ENCODE measurements around the gene TRPM8.
A peak's percentile ranks its signal among the peaks of the same experiment; 100 is the strongest.

TRPM8 gene

DNA sequence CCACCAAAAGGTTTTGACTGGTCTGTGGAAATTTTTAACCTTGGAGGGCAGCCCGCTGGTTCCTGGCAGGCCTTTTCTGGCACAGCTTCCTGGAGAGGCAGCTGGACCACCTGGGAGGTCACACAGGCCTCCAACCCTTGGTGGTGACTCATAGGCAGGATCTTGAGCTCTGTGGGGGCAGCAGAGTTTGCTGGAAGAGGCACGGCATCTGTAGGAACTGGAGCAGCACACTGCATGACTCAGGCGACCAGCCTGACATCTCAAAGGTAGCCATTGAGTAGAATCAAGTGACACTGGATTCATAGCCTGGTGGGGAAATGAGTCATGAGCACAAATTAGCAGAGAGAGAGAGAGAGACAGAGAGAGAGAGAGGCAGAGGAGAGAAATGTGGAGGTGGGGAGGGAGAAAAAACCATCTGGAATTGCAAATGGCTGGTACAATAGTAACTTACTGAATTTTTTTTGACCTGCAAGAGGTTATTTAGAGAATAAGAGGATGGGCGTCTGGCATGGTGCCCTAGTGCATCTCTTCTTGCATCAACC lies 57.4 kb downstream of the TRPM8 start:
- DNase-seq (ENCODE audit: low read depth in 2 of 2): no peak

DNA sequence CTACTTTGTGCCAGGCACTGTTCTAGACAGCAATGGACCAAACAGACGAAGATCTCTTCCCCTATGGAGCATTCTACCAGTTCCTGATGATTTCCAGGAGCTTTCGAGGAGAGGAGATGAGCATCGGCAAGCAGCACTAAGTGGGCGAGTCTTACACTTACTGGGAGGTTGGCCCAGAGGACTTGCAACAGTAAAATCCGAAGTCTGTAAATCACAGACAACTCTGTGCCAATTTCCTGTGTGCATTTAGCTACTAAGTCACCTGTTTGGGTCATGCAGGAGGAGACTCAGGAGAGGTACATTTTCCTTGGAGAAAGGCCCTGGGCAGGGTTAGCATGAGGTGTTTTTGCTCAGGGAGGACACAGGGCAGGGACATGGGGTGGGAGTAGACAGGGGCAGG lies 58.9 kb downstream of the TRPM8 start:
- DNase-seq (ENCODE audit: low read depth in 2 of 2): no peak

DNA sequence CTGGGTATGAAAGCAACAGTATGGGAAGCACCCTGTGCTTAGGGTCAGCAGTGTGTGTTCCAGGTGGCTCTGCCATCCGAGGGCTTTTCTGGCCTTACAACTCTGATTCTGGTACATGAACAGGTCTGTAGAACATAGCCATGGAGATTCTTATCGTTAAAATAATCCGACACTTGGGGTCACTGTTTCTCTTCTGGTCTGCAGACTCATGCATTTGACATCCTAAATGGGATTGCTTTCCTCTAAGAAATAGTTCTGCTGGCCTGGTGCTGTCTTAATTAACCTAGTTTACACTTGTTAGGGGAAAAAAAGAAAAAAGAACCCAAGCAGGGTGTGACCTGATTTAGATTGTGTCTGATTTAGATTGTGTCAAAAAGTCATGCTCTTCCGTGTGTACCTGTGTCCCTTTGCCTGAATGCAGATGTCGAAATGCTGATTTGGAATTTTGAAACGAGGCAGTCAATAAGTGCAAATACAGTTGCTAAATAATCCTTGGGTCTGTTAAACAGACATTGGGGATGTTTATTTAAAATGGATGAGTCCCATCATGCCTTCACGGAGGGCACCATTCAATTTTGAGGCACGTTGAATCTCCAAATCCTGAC lies 59.6 kb downstream of the TRPM8 start:
- no peak for DNase-seq (ENCODE audit: low read depth in 2 of 2)

DNA sequence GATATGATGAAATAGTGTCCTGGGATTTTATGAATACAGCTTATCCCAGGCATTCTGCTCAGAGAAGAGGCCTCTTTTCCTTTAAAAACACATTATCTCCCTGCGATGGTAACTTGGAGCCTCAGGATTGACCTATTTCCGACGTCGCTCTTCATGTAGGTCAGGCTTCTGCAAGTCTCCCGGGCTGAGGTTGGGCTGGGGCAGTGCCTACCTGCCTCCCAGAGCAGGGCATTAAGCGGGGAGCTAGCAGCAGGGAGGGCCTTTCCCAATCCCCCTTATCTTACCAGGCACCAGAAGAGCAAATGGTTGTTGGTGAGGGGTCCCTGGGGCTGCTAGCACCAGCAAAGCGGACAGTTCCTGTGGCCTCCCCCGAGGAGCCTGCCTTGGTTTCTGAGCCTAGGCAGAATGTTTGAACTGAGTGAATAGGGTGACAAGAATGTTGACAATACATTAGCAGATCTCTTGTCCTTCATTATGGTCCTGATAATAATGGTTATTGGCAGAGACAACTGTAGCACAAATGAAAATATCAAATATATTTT lies 60.2 kb downstream of the TRPM8 start:
- no peak for DNase-seq (ENCODE audit: low read depth in 2 of 2)

DNA sequence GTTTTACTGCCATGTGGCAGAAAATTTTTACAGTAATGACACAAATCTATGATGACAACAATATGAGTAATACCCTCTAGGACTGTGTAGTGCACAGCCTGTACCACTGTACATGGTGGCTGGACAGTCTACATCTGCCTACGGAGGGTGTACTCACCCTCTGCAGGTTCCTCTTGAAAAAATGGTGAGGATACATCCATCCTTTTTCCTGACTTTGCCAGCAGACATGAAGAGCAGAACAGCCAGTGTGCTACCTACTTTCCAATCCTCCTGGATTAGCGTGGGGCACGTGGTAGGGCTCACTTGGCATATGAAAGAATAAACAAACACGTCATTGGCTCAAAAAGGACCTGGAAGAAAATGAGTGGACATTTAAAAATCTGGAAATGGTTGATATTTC lies 62.6 kb downstream of the TRPM8 start:
- DNase-seq (ENCODE audit: low read depth in 2 of 2): no peak

DNA sequence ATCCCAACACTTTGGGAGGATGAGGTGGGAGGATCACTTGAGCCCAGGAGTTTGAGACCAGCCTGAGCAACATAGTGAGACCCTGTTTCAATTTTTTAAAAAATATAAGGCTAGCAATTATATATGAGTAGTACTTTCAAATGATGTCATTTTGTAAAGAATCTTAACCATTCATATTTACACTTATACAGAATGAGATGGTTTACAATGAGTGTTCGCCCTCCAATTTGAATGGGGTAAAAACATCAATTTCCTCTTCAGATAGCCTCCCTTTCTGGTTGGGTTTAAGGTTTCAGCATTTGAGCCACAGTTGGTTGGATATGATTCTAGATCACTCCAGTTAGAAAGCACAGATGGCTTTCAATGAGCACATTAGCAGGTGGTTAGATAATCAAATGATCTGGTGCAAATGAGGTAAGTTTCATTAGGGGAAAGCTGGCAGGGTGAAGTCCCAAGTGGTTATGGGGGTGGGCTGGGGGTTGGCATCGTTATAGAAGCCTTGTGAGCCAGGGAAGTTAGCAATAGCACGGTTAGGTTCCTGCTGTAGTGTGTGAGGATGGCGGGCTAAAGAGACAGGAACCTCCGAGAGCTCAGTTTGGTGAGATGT lies 63.9 kb downstream of the TRPM8 start:
- no peak for DNase-seq (ENCODE audit: low read depth in 2 of 2)

DNA sequence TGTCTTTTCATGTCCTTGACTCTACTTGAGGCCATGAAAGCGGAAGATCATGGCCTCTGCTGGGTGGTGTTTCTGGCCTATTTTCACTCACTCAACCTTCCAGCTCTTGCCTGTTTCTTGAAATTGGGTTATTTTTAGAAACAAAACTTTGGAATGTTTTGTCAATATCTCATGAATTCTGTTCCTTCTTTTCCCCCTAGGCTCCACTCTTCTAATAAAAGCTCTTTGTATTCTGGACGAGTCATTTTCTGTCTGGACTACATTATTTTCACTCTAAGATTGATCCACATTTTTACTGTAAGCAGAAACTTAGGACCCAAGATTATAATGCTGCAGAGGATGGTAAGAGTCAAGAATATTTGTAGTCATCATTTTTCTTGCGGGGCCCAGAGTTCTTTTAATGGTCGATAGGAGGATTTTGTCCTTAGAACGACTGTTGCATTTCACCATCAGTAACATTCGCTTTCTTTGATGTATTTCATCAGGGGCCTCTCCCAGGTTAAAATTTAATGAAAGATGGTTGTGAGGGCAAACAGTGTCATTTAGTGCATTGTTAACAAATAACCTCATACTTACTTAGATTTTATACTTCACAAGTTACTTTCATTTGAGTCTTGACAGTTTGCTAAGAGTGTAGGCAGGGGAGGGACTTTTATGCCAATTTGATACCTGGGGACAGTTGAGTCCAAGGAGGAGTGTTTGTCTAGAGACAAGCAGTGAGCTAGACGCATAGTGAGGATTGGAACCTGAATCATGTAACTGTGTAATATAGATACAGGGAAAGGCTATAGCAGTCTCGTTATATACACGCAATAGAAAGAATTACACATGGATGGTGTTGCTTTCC lies 64.6 kb downstream of the TRPM8 start:
- DNase-seq (ENCODE audit: low read depth in 2 of 2): no peak

DNA sequence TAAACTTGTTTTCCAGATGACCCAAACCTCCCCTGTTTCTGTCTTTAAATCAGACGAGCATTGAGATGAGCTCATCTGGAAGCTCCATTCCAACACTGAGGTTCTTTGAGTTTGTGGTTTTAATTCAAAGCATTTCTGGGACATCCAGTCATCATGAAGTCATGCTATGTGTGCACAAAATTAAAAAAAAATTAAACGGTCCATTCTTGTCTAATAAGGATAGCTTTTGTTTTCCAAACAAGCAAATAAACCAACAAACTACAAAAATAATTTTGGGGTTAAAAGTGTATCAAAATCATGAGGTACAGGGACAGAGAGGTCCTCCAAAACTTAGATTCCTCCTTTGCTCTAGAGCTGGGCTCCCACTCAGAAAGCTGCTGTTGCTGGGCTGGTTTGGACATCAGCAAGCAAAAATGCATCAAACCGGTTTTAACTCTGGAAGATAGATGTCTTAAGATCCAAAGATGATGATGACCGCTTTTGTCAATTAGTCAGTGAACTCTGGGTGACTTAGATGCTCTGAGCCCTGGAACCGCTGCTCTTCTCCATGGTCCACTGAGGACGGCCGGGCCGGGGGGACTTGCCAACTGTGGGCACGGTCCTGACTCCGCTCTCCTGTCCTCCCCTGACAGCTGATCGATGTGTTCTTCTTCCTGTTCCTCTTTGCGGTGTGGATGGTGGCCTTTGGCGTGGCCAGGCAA lies 65.4 kb downstream of the TRPM8 start:
- DNase-seq (ENCODE audit: low read depth in 2 of 2): no peak

DNA sequence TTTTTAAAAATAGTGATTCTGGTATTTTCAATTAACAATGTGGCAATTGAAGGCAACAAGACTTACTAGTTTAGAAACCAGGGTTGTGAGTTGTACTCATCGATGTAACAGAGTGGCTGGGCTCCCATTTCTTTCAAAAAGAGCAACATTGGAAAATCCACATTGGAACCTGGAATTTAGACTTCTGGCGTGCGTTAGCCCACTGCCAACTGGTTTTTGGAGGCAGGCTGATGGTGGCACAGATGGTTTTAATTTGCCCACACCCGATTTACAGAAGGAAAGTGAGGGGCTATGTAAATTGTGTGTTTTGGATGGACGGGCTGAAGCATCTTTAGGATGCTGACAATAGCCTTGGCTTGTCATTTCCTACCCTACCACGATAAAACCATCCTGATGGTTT lies 66.3 kb downstream of the TRPM8 start:
- DNase-seq (ENCODE audit: low read depth in 2 of 2): no peak

DNA sequence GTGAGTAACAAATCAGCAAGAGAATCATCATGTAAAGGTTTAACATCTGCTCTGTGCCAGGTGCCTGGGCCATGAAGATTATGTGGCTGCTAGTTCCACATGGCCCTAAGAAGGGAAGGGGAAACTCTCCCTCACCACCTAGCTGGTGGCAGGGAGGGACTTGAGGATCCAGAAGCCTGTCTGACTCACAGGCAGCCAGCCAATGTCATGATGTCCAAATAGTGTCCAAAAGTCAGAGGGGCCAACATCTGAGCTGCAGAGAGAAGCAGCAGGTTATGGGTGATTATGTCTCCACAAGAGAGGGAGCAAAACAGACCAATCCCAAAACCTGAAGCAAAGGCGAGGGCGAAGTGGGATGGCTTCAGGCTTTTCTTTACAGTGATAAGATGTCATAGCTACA lies 71.4 kb downstream of the TRPM8 start:
- no peak for DNase-seq (ENCODE audit: low read depth in 2 of 2)

DNA sequence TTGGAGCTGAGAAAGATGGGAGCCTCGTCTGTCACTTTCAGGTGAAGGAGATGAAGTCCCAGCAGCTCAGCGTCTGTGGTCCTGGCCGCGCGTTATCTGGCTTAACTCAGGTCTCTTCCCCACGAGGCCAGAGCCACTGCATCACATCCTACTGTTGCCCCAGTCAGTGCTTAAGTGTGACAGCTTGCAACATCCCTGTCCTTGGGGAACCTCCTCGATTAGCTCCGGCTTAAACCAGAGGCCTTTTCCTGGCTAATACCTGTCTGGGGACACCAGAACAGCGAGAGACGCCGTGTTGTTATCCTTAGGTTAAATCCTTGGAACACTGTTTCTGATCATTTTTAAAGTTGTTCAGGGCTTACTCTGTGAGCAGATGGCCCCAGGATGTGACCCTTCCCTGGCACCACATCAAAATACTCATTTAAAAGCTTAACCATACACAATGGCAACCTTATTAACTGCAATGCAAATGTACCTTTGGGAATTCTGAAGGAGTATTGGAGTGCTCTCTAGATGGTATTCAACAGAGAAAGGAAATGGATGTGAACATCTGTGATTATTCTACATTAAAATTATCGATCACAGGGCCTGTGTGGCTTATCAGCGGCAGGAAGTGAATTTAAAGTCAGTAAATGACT lies 72.2 kb downstream of the TRPM8 start:
- DNase-seq (ENCODE audit: low read depth in 2 of 2): no peak

DNA sequence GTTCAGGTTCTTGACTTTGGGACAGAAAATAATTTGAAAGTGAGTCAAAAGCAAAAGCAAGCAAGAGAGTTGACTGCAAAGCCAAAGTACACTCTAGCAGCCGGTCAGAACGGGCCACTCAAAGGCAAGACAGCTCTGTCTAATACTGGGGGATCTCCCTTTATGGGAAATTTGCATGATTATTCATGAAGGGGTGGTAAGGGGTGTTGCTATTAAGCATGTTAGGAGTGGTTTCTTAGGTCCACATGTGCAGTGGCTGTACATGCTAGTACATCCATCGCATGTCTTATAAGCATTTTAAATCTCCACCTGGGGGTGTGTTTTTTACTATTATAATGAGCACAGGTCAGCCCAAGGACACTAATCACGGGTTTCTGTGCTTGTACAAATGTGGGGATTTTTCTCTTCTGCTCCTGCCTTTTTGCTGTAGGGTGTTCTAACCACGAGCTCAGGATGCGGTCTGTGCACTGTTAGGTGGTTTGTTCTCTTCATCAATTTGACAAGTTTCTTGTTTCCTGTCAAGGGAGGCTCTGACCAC lies 73.2 kb downstream of the TRPM8 start:
- peak in 1 of 2 donors; percentile 34 for DNase-seq (ENCODE audit: low read depth in 2 of 2)

DNA sequence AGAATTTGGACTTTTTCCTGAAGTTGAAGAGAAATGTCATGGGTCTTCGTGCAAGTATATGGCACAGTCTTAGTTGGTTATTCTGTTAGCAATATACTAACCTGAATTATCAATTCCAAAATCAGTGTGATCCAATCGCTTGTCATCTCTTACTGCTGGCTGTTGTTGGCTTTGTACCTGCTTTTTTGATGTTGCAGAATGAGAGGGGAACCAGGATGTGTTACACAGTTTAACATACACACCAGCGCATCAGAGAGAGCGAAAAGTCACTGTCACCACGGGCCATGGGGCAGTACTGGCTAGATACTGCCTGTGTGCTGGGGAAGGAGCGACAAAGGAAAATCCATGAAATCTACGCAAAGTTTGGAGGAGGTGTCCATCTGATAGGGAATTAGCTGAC lies 74.0 kb downstream of the TRPM8 start:
- DNase-seq (ENCODE audit: low read depth in 2 of 2): no peak

DNA sequence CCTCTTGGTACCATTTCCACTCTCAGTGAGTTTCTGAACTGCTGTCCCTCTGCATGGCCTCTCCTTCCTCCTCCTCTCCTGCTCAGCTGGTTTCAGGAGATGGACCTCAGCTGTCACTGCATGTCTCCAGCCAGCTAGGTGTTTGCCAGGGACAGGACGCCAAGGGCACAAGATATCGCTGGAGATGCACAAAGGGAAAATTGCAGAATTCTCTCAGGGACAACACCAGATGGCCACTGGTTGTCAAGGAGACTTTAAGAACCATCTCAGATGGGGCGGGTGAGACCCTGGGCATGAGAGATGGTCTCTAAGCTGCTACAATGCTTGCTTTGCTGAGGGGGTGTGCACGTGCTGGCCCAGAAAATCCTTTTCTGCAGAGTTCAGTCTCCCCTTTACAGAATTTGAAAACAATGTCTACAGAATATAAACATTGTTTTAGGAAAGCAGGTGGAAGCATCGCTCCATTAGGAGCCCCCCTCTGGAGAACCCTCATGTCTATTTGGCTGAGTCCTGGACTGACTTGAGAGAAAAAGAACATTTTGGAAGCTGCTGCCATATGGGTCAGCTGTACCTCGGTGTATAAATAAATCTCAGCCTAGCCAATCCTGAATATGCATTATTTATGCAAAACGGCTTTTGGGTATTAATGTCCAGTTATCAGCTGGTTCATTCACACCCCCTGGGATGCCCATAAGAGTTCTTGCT lies 75.5 kb downstream of the TRPM8 start:
- DNase-seq (ENCODE audit: low read depth in 2 of 2): no peak

DNA sequence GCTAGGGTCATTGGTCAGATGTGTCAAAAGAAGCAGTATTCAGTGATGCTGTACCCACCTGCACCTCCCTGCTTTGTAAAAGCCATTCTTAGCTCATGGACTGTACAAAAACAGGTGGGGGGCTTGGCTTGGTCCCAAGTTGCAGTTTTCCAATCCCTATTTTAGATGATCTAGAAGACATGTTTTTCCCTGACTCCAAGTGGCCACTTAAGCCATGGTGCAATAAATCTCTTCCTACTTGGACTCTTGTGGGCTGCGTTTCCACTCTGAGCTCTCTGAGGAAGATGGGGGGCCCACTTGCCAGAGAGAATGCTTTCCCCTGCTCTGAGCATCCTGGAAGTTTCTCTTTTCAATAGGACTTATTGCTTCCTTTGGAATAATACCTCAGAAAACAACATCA lies 76.3 kb downstream of the TRPM8 start:
- no peak for DNase-seq (ENCODE audit: low read depth in 2 of 2)

DNA sequence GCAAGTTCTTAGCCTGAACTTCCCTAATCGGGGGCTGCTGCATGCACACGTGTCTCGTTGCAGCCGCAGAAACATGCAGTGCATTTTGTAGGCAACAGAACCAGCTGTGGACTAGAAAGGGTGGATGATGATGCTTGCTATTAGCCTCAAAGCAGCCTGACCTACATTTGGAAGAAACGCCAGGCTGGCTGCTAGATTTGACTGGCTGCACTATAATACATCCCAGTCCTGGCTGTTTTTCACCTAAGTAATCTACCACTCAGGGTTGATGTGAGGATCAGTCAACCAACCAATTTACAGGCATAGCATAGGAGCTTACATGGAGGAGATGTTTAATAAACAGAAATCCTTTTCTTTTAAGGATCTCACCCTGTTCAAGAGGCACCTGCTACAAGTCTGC lies 77.0 kb downstream of the TRPM8 start:
- no peak for DNase-seq (ENCODE audit: low read depth in 2 of 2)

DNA sequence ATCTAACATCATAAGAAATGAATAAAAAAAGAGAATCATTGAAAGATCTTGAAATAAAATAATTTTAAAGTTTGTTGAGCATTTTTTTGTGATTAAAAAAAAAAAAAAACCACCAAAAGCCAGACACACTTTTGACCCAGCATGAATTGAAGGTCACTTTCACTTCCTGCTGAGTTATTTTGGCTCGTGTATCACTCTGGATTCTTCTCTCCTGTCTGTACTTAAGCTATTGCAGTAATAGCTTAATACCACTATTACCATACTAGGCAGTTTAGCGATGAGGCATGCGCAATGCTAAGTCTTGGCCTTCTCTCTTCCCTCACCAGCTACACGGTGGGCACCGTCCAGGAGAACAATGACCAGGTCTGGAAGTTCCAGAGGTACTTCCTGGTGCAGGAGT lies 78.8 kb downstream of the TRPM8 start:
- DNase-seq (ENCODE audit: low read depth in 2 of 2): no peak

DNA sequence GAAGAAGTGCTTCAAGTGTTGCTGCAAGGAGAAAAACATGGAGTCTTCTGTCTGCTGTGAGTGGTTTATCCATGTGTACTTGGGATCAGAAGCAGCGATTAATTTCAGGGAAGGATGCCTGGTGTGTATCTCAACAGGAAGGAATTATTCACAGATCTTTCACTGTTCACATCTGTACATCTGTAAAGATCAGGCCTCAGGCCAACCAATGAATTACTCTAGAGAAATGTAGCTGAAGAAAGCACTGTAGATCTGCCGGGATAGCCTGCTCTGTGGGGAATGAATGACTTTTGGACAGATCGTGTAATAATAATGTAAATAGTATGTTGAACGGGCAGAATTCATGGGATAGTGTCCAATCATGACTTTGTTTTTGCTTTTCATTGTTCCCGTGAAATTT lies 79.3 kb downstream of the TRPM8 start:
- no peak for DNase-seq (ENCODE audit: low read depth in 2 of 2)

DNA sequence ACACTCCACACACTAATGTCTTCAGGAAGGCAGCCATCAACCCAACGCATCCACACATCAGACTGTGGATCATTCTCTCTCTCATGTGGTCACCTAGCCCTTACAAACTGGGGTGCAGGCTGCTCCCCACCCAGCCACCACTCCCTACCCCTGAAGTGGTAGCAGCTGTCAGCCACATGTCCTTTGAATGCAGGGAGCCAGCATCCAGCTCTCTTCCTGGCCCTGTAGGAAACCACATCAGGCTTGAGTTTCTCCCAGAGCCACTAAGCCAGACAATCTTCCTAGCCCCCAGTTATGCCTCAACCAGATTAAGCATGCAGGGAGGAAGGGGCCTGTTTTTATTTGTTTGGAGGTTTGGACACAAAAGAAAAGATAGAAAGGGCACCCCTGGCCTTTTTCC lies 80.5 kb downstream of the TRPM8 start:
- no peak for DNase-seq (ENCODE audit: low read depth in 2 of 2)

DNA sequence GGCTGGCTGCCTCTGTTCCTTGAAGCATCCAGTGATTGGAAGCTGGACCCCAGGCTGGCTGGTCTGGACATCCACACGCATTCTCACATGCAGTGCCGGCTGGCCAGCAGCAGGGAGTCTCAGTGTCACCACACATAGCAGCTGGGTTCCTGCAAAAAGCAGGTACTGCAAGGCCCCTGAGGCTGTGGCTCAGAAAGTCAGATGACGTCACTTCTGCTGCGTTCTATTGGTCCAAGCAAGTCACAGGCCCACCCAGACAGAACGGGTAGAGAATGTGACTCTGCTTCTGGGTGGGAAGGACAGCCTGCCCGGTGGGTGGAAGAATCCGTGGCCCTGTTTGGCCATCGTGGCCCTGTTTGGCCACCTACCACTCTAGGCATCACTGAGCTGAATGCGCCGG lies 82.0 kb downstream of the TRPM8 start:
- DNase-seq (ENCODE audit: low read depth in 2 of 2): no peak
